Measurements from ENCODE around the gene NFE2L3. TPM values are rescaled to one million over a fixed set of nuclear protein-coding genes. Genes with fewer than 3 reads are reported as not detected.
"Not testable (repeated sequence)": the region's sequence is repeated elsewhere in the genome, so short reads cannot be mapped to it uniquely, and the experiment has no call there.

The NFE2L3 gene
- total RNA-seq, 2 donors from 2014 or later = 18.5 to 22.2 TPM

- Mint-ChIP-seq H3K9me3 (no peaks in the 10 kb centered on the region), H3K4me1 (ENCODE audit: low read depth) (peaks cover 83% of the 10 kb centered on the region), H3K27ac (peak overlapping the region; percentile 96), H3K36me3 (ENCODE audit: insufficient read depth in 2 of 2) (peaks cover 11 to 59% of the 10 kb centered on the region in 2 donors), H3K27me3 (ENCODE audit: low read depth) (no peaks in the 10 kb centered on the region), H3K4me3 (peak overlapping the region; percentile 6 to 26)
- ATAC-seq (replicated peaks in 1 of 2) (peak; percentile 10 to 24), DNase-seq (no peak)
These were observed 35.6 kb downstream of the NFE2L3 start for GRCh38 chr7:26187380-26188205.

- no peak for DNase-seq
- H3K27me3 Mint-ChIP-seq (ENCODE audit: low read depth) = no peaks in the 10 kb centered on the region
- H3K4me3 Mint-ChIP-seq = peak overlapping the region in 1 of 2 donors; percentile 41
- peaks cover 13 to 66% of the 10 kb centered on the region in 2 donors for H3K36me3 Mint-ChIP-seq (ENCODE audit: insufficient read depth in 2 of 2)
- H3K4me1 Mint-ChIP-seq (ENCODE audit: low read depth) = peaks cover 91% of the 10 kb centered on the region
- peak; percentile 4 to 6 for ATAC-seq (replicated peaks in 1 of 2)
- peak overlapping the region; percentile 64 for H3K27ac Mint-ChIP-seq
- H3K9me3 Mint-ChIP-seq = no peaks in the 10 kb centered on the region
These were observed 36.4 kb downstream of the NFE2L3 start for GRCh38 chr7:26188206-26188956.

- H3K27me3 Mint-ChIP-seq (ENCODE audit: low read depth) = no peaks in the 10 kb centered on the region
- peaks cover 97% of the 10 kb centered on the region for H3K4me1 Mint-ChIP-seq (ENCODE audit: low read depth)
- no peaks in the 10 kb centered on the region for H3K9me3 Mint-ChIP-seq
- ATAC-seq (replicated peaks in 1 of 2) (peak in 1 of 2 donors; percentile 1), DNase-seq (no peak)
- peak overlapping the region; percentile 41 to 45 for H3K4me3 Mint-ChIP-seq
- H3K36me3 Mint-ChIP-seq (ENCODE audit: insufficient read depth in 2 of 2) = peaks cover 16 to 69% of the 10 kb centered on the region in 2 donors
- H3K27ac Mint-ChIP-seq = peak overlapping the region; percentile 64
These were observed 37.1 kb downstream of the NFE2L3 start for GRCh38 chr7:26188957-26189541.

- no peaks in the 10 kb centered on the region for H3K9me3 Mint-ChIP-seq
- peaks cover 18 to 69% of the 10 kb centered on the region in 2 donors for H3K36me3 Mint-ChIP-seq (ENCODE audit: insufficient read depth in 2 of 2)
- ATAC-seq (replicated peaks in 1 of 2) (no peak), DNase-seq (no peak)
- peaks cover 97% of the 10 kb centered on the region for H3K4me1 Mint-ChIP-seq (ENCODE audit: low read depth)
- peak overlapping the region in 1 of 2 donors; percentile 45 for H3K4me3 Mint-ChIP-seq
- H3K27me3 Mint-ChIP-seq (ENCODE audit: low read depth) = no peaks in the 10 kb centered on the region
- peak overlapping the region; percentile 64 for H3K27ac Mint-ChIP-seq
These were observed 37.7 kb downstream of the NFE2L3 start for GRCh38 chr7:26189697-26190096.

- Mint-ChIP-seq H3K9me3 (no peaks in the 10 kb centered on the region), H3K4me1 (ENCODE audit: low read depth) (peaks cover 97% of the 10 kb centered on the region), H3K4me3 (peak overlapping the region; percentile 17 to 58), H3K27ac (peak overlapping the region; percentile 95), H3K36me3 (ENCODE audit: insufficient read depth in 2 of 2) (peaks cover 20 to 68% of the 10 kb centered on the region in 2 donors), H3K27me3 (ENCODE audit: low read depth) (no peaks in the 10 kb centered on the region)
- DNase-seq = no peak
- no peak for ATAC-seq (replicated peaks in 1 of 2)
These were observed 38.4 kb downstream of the NFE2L3 start for GRCh38 chr7:26190417-26190869.

- H3K36me3 Mint-ChIP-seq (ENCODE audit: insufficient read depth in 2 of 2) = peaks cover 25 to 75% of the 10 kb centered on the region in 2 donors
- H3K9me3 Mint-ChIP-seq = no peaks in the 10 kb centered on the region
- H3K27me3 Mint-ChIP-seq (ENCODE audit: low read depth) = no peaks in the 10 kb centered on the region
- peak overlapping the region; percentile 100 for H3K27ac Mint-ChIP-seq
- ATAC-seq (replicated peaks in 1 of 2) = no peak
- peaks cover 99% of the 10 kb centered on the region for H3K4me1 Mint-ChIP-seq (ENCODE audit: low read depth)
- H3K4me3 Mint-ChIP-seq = peak overlapping the region in 1 of 2 donors; percentile 91
- DNase-seq = no peak
These were observed 39.4 kb downstream of the NFE2L3 start for GRCh38 chr7:26191233-26191973.

- Mint-ChIP-seq H3K4me3 (peak overlapping the region; percentile 91 to 96), H3K4me1 (ENCODE audit: low read depth) (peaks cover 99% of the 10 kb centered on the region), H3K27me3 (ENCODE audit: low read depth) (no peaks in the 10 kb centered on the region), H3K27ac (peak overlapping the region; percentile 100), H3K36me3 (ENCODE audit: insufficient read depth in 2 of 2) (peaks cover 30 to 78% of the 10 kb centered on the region in 2 donors), H3K9me3 (no peaks in the 10 kb centered on the region)
- ATAC-seq (replicated peaks in 1 of 2) (no peak), DNase-seq (no peak)
These were observed 40.0 kb downstream of the NFE2L3 start for GRCh38 chr7:26191974-26192479.

GRCh38 chr7:26192485-26193087 lies 40.6 kb downstream of the NFE2L3 start:
- DNase-seq = no peak
- Mint-ChIP-seq H3K36me3 (ENCODE audit: insufficient read depth in 2 of 2) (peaks cover 33 to 79% of the 10 kb centered on the region in 2 donors), H3K9me3 (no peaks in the 10 kb centered on the region), H3K27me3 (ENCODE audit: low read depth) (no peaks in the 10 kb centered on the region), H3K27ac (peak overlapping the region; percentile 100), H3K4me1 (ENCODE audit: low read depth) (peaks cover 99% of the 10 kb centered on the region), H3K4me3 (peak overlapping the region; percentile 91 to 96)
- no peak for ATAC-seq (replicated peaks in 1 of 2)

GRCh38 chr7:26193432-26194207 lies 41.6 kb downstream of the NFE2L3 start:
- ATAC-seq (replicated peaks in 1 of 2) = peak in 1 of 2 donors; percentile 9
- Mint-ChIP-seq H3K9me3 (no peaks in the 10 kb centered on the region), H3K36me3 (ENCODE audit: insufficient read depth in 2 of 2) (peaks cover 35 to 84% of the 10 kb centered on the region in 2 donors)

GRCh38 chr7:26194764-26195163 lies 42.8 kb downstream of the NFE2L3 start:
- Mint-ChIP-seq H3K4me3 (peak overlapping the region; percentile 91 to 96), H3K27ac (peak overlapping the region; percentile 100), H3K4me1 (ENCODE audit: low read depth) (peaks cover 77% of the 10 kb centered on the region), H3K36me3 (ENCODE audit: insufficient read depth in 2 of 2) (peaks cover 46 to 88% of the 10 kb centered on the region in 2 donors)
- H3K9me3 Mint-ChIP-seq; H3K27me3 Mint-ChIP-seq (ENCODE audit: low read depth); DNase-seq; ATAC-seq (replicated peaks in 1 of 2): not testable (repeated sequence)

More at GRCh38 chr7:26193432-26194207, 41.6 kb downstream of the NFE2L3 start:
- Mint-ChIP-seq H3K4me1 (ENCODE audit: low read depth) (peaks cover 88% of the 10 kb centered on the region), H3K4me3 (peak overlapping the region; percentile 91 to 96), H3K27me3 (ENCODE audit: low read depth) (no peaks in the 10 kb centered on the region), H3K27ac (peak overlapping the region; percentile 100)
- no peak for DNase-seq

- Mint-ChIP-seq H3K27me3 (ENCODE audit: low read depth) (no peaks in the 10 kb centered on the region), H3K9me3 (no peaks in the 10 kb centered on the region), H3K36me3 (ENCODE audit: insufficient read depth in 2 of 2) (peaks cover 46 to 88% of the 10 kb centered on the region in 2 donors), H3K27ac (peak overlapping the region; percentile 100), H3K4me1 (ENCODE audit: low read depth) (peaks cover 73% of the 10 kb centered on the region), H3K4me3 (peak overlapping the region; percentile 96 to 100)
- ATAC-seq (replicated peaks in 1 of 2) (no peak), DNase-seq (no peak)
These were observed 43.2 kb downstream of the NFE2L3 start for GRCh38 chr7:26195182-26195581.

All from activated T-cell treated with anti-CD3 and anti-CD28 coated beads, Interleukin-2, amount 50 U/mL, for 72 hours (primary cell).